A673 (cell line): ENCODE measurements around the gene MCAM.

ENCODE experiments used
- EZH2 ChIP-seq: fragments of 200-600 bp; sonication (generic); IDR thresholded peaks from 2 replicates; pipeline ENCODE4 v1.6.1; 2017; ENCODE audit warnings: borderline replicate concordance, low read depth, mild to moderate bottlenecking, mixed read lengths, antibody characterized with exemption, low read length; ENCODE audit not compliant: poor library complexity, severe bottlenecking
- TF ChIP-seq, protein P1 (sequence below): fragments of 300-800, 200-600 bp; sonication (generic); conservative IDR thresholded peaks from 2 replicates; pipeline ENCODE4 v1.5.1; 2017; ENCODE audit warnings: low read depth, mild to moderate bottlenecking, antibody characterized with exemption, low read length, moderate library complexity, mixed read lengths

DNA sequence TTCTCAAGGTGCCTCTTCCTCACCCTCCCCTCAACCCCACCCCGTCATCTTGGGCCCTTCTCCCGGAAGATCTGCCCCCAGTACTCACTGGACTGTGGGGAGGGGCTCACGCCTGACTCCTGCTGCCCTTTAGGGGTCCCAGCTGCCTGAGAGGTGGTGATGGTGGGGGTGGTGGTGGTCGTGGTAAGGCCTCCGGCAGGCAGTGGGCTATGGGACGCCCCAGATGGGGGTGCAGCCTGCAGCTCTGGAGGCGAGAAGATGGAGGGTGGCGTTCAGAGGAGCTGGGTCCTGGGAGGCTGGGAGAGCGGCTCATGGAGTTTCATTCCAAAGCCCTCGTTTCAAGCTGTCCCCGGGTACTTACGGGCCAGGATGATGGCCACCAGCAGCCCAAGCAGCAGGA lies 28.8 kb upstream of the MCAM start:
- TF ChIP-seq, protein P1, sequence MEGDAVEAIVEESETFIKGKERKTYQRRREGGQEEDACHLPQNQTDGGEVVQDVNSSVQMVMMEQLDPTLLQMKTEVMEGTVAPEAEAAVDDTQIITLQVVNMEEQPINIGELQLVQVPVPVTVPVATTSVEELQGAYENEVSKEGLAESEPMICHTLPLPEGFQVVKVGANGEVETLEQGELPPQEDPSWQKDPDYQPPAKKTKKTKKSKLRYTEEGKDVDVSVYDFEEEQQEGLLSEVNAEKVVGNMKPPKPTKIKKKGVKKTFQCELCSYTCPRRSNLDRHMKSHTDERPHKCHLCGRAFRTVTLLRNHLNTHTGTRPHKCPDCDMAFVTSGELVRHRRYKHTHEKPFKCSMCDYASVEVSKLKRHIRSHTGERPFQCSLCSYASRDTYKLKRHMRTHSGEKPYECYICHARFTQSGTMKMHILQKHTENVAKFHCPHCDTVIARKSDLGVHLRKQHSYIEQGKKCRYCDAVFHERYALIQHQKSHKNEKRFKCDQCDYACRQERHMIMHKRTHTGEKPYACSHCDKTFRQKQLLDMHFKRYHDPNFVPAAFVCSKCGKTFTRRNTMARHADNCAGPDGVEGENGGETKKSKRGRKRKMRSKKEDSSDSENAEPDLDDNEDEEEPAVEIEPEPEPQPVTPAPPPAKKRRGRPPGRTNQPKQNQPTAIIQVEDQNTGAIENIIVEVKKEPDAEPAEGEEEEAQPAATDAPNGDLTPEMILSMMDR = no peak
- TF ChIP-seq EZH2 = no peak
